Stimulated activated CD4-positive, alpha-beta T cell treated with anti-CD3 and anti-CD28 coated beads, Interleukin-15, amount 100 ng/mL, for 48 hours (primary cell): ENCODE data around the gene ZIC4.

ENCODE experiments used
- DNase-seq, 2 donors: peaks; one replicate each; pipeline ENCODE4 v3.0.0-alpha.2; 2020; ENCODE audit warnings: low read depth in 2 of 2

Gene ZIC4

DNA sequence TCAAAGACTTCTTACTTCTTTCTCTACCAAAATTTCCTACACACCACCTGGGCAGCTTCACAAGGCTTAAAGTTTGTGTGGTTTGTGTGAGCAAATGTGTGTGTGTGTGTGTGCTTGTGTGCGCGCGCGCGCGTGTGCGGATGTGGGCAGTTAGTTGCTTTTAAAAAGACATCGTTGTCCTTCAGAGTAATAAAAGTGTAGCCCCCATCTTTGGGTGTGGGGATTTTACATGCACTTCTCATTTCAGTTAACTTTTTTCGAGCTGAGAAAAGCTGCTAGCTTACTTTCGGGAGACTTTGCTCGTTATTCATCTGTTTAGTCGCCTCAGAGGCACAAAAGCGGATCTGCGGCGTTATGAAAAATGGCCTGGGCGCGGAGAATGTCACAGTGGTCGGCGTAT lies 36.0 kb downstream of the ZIC4 start:
- no peak for DNase-seq

DNA sequence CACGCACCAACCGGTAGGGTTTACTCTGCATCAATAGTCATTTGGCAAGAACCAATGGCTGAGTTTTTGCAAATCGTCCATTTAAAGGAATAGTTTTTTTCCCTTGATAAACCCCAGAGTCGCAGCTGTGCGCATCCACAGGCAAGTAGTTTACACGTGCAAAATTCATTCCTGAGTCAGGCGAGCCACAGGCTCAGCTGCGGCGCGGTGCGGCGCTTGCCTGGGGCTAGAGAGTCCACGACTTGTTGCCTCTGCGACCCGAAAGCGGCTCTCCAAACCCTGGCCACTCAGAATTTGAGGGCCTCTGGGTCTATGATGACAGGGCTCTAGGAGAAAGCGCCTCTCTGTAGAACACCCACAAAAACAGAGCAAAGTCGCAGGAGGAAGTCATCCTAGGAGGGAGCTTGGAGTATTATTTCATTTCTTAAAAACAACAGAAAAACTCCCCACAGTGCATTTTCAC lies 36.7 kb downstream of the ZIC4 start:
- no peak for DNase-seq

DNA sequence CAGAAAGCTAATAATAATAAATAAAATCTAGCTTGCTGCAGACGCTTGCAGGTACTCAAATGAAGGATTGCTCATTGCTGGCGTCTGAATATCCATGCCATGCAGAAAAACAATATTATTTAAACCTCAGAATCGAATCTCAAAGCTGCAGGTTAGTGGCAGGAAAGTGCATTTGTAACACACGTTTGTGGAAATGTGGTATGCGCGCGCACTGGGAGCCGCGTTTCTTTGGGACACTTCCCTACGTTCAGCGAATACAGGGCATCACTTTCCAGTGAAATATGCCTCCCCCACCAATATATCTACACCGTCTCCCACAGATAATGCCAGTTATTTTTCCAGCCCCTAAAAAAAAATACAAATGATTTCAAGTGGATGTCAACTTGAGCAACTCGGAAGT lies 37.1 kb downstream of the ZIC4 start:
- no peak for DNase-seq

DNA sequence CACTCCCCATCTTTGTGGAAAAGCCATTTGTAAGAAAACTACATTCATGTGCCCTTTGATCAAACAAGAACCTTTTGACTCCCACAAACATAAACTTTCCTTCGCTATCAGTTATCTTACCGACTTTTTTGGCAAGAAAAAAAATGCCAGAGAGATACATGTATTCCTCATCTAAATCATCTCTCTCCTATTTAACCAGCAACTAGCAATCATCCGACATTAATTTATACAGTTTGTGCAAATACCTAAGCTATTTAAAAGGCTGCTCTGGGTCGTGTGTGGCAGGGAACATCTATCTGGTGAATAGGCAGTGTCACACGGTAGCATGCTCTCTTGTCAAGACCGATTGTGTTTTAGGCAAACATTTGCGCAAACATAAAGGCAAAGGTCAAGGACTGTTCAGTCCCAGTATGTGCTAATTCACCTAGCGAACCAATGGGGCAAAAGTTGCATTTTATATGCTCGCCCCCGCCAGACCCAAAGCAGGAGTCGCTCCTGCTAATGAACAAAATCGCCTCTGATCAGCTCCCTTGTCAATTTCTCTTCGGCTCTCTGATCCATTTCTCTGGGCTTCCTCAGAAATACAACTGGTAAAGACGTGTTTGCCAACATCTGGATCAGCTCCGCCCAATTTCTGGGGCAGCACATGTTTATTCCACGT lies 37.7 kb downstream of the ZIC4 start:
- DNase-seq: no peak

DNA sequence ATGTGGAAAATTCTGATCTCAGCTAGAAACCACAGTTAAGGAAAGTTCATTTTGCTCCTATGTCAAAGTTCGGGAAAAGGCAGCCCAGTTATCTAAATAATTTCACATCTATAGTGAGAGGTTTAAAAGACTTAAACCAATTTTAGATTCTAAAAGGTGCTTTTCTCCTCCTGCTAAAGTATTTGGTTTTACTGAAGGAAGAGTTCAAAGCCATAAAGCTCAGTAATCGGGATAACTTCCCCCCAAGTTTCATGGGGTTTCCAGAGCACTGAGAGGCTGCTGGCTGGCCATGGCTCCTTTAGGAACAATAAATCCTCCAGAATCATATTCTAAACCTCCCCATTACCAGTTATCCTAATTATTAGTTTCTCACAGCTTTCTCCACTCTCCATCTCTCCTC lies 38.2 kb downstream of the ZIC4 start:
- DNase-seq: no peak

DNA sequence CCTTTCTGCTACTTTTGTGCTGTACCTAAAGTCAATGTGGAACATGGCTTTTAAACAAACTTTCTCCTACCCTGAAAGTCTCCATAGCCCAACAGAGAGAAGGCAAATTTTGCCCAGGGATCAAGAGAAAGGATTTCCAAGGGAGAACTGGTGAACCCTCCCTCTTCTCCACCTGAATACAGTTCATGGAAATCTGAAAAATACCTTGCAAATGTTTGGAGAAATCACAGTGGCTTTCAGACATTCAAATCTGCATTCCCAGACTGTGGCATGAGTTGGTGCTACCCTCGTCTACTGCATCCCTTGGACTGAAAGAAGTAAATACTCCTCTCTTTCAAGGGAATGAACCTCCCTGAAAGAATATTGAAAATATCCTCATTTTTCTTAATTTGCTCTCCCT lies 38.7 kb downstream of the ZIC4 start:
- no peak for DNase-seq

DNA sequence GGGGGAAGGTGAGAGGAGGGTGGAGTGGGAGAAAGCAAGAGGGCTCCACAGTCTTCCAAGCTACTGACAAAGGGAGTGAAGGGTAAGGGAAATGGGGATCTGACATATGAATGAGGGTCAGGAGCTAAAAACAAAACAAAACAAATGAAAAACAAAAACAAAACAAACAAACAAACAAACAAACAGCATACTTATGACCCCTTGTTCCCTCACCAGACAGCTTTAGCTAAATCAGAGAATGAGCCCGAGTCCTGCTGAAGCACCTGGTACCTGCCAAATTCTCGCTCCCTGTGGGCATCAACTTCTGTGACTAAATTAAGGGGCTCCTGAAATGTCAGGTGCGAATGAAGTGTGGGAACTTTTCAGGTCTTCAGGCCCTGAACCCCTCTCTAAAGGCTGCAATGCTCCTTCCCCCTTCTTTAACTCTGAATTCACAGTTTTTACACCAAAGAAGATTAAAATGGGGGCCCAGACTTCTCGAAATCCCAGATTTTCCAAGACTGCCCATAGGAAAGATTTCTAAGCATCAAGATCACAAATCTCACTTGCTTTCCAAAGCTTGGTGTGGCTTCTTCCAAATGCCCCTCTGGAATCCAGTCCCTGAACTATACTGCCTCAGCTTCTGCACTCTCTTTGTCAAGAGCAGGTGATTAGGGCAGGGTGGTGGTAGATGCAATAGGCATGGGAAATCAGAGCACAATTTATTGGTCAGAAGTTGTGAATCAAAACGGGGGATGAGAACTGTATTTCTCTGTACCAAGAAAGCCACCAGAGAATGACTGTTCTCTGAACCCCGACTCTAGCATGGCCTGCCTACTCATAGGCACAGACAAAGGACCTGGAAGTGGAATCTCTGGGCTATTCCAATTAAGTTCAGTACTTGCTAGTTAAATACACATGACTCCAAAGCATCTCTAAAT lies 40.9 kb downstream of the ZIC4 start:
- no peak for DNase-seq

DNA sequence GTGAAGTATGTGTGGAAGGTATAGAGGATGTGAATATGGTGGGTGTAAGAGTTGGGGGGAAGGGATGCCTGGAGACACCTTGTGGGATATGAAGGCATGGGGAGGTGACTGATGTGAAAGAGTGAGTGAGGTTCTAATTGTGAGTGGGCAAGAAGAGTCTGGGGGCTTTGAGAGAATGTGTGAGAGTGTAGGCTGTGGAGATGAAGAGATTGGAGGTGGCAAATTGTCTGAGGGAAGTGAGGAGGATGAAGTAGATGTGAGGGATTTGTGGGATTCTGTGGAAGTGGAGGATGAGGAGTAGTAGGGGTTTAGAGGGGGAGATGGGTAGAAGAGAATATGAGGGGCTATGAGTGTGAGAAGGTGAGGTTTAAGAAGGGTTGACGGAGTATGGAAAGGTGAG lies 41.6 kb downstream of the ZIC4 start:
- DNase-seq: no peak

DNA sequence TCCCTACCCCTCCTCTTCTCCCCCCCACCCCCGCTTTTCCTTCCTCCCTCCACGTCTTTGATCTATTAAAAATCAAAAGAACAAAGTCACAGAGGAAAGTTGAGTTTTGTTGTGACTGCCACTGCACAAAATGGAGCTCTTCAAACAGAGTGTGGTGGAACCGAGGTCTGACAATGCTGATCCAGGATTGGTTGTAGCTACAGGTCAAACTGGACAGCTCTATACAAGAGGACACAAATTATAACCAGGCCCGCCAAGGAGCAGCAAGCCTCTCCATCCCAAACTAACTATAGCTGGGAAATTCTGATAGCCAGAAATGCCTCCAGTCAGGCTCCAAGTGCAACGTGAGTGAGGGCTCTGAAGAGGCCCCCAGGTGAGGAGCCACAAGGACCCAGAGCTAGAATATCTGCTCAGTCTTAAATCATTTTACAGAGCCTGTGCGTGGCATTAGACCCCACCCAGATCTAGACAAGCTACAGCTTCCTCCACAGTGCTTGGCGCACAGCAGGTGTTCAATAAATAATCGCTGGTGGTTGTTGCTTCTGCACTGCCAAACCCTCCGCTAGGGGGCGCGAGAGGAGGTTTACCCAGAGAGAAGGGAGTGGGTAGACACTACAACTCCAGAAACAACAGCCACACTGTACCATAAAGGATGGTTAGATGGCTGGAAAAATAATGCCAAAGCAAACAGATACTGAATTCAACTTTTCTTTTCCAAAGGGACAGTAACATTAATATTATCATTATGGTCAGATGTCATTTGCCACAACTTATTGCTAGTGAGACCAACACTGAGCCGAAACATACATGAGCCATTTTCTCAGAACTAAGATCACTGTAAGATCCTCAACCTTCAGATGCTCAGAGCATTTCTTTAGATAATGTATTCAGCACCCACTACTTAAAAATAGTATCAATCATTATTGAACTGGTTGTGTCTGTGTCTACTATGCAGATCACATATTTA lies 44.6 kb downstream of the ZIC4 start:
- DNase-seq: peak; percentile 15 to 29

DNA sequence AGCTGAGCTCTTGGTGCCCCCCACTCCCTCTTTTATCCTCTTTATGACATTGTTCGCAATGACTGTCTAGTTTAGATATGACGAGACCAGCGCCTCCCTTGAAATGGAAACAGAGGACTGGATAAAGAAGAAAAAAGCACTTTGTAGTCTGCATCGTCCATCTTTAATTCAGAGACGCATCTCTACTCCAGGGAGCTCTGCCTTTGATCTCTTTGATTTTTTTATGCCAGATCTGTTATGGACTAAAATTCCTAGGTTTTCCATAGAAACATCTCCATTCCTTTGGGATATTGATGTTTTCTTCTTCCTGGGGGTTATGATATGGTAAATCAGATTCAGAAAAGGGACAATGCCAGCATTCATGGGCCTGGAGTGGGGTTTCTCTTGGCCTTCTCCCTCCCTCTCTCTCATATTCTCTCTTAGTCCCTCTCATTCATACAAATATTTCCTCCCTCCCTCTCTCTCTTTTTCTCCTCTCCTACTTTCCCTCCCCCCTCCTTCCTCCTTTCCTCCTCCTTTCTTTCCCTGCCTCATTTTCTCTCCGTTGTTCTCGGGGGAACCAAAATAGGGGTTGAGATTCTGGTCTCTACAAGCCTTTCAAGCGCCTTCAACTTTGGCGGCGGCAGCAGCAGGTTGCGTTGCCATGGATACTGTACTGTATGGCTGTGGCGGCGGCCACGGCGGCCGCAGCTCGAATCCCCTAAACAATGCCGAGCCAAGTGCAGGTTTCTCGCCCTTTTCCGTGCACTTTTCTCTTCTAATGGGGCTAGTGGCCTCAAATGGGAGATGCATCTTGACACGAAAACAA lies 45.5 kb downstream of the ZIC4 start:
- no peak for DNase-seq

DNA sequence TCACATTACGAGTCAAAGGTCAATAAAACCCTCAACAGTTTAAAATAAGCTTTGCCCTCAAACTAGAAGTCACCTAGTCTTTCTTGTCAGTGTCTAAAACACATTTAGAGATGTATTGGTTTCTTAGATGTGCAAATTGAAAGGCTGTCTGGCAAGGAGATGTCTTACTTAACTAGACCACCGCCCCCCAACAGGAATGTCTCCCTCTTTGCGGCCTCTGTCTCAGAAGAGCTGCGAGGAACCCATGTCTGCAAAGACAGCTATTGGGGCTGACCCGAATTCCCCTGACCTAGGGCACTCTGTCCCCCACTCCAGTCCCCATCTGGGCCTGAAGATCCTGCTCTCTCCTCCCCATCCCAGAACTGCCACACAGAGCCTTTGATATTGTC lies 46.3 kb downstream of the ZIC4 start:
- DNase-seq: no peak

DNA sequence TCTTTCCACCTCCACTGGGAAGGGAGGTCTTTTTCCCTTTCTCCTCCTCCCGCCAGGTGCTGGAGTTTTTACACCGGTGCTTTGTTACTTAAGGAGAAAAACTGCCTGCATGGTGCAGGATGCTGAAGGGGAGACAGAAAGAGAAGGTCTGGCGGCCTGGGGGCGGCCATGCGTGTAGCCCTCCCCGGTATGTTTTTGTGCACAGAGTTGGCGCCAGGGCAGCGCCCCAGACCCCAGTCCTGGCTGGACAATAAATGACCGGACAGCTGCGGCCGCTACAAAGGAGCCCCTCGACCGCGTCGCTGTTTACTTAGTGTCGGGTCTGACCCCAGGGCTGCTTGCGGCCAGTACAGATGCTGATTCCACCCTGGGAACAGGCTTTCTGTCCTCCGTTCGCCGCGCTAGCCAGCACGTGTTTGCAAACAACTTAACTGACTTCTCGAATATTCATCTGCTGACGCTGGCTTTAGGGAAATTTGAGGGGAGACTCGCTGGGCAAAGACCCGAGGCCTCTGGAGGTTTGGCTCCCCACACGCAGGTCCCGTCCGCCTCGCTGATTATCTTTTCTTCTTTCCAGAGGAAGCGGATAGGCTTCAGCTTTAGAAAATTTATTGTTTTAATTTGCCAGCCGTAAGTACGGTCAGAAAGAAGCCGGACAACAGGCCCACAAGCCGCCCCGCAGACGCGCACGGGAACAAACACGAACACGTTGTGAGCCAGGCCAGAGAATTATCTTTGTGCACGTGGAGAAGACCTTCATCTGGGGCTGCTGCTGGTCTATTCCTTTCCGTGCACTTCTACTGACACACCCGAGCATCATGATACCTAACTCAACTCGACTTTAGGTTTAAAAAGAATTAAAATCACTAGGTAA lies 46.9 kb downstream of the ZIC4 start:
- no peak for DNase-seq

DNA sequence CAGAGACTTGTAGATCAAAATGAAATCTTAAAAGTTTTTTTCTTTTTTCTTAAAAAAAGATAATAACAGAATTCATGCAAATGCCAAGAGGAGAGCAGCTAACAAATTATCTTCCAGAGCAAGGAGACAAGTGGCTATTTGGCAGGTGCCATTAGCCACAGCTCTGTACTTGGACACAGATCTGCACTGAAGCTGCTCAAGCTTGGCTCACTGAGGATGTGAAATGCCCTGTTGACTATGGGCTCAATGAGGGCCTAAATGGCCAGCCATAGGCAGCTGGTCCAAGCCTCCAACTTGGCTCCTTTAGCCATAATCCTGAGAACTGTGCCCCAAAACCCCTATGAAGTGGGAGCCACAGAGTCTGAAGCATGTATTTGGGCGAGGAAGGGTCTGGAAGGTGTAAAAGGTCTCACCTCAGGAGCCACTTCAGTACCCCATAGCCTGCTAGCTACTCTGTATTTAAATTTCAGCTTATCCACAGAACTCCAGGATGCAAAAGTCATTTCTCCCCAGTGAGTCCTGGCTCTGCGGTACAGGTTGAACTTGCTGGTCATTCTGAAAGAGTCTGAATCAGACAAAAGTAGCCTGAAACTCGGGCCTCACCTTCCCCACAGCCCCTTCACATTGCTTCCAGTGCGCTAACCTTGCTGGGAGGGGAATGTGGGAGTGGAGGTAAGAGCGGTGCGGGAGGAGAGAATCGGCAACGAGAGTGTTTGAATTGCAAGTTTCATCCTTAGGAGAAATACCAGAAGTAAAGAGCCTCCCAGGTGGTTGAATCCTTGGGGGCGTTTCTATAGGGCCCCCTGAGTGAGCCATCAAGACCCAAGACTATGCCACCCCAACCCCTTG lies 48.0 kb downstream of the ZIC4 start:
- DNase-seq: no peak

DNA sequence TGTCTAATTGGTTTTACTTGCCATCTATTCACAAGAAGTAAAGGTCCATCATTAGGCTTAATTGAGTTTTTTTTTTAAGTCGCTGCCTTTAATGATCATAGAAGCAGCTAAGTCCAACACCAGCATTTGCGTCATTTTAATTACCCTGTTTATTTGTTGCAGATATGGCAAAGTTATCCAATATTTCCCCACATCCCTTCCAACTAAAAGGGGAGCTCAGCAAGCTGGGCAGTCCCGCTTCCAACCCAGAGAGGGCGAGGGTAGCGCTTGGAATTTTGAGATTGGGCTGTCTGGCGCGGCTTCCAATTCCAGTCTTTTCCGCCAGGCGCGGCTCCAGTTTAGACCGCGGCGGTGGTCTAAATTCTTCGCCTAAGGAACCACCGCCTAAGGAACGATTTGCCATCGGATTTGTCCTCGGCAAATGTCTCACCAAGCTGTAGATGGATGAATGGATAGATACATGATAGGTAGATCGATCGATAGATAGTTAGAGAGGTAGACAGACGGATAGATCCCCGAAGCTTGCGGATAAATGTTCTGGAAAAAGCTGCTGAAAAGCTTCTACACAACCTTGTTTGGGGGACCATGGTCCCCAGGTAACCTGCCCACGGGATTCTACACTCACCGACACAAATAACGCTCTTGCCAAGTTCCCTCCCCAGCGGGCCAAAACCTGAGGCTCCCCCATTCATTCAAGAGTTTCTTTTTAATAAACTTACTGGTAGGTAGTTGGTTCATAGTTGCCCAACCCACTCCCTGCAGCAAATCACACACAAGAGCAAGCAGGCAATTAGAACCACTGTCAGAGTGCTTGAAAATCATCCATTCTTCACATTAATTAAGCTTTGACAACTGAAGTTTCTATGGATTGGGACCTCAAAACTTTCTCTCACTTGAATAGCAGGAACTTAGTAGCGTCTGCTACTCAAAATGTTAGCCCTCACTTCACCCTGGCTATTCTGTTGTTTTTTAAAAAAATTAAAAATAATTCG lies 49.1 kb downstream of the ZIC4 start:
- no peak for DNase-seq

DNA sequence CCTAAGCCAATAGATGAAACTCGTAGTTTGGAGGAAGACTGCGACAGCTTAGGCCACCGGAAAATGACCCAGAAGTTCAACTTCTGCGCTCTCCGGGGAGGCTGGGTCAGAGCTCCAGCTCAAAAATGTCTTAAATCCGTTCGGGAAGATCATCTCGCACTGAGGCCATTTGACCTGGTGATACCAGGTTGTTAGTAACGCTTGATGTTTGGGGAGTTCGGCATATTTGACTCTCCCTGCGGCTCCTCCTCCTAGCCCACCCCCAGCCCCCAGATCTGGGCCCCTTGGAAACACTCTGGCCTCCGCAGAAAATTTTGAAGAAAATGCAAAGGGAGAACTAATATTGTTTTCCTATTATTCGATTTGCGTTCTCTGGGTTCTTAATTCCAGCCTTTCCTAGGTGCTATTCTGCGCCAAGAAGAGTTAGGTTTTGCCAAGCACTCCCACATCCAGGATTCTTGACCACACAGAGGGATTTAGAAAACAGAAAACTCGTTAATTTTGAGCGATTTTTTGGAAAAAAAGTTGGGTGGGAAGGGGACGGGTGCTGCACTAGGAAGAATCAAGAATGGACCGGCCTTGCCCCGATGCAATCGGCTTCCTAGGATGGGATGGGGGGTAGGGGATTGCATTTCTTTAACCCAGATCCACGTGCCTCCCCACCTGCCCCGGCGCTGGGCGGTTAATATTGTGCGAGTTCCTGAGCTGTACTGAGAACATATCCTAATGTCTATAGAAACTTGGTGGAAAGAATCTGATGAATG lies 50.0 kb downstream of the ZIC4 start:
- no peak for DNase-seq

DNA sequence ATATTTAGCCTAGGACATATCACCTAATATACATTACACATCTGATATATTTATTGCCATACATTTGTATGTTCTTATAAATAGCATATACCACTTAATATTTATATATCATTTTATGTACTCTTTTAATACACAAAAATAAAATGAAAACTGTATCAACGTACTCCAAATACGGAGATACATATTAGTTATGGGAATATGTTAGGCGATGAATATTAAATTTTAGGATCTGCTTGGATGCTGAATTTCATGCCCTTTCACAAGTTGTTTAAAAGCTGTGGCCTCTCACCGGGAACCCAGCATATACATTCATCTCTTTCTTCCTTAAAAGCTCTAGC lies 50.6 kb downstream of the ZIC4 start:
- DNase-seq: no peak

DNA sequence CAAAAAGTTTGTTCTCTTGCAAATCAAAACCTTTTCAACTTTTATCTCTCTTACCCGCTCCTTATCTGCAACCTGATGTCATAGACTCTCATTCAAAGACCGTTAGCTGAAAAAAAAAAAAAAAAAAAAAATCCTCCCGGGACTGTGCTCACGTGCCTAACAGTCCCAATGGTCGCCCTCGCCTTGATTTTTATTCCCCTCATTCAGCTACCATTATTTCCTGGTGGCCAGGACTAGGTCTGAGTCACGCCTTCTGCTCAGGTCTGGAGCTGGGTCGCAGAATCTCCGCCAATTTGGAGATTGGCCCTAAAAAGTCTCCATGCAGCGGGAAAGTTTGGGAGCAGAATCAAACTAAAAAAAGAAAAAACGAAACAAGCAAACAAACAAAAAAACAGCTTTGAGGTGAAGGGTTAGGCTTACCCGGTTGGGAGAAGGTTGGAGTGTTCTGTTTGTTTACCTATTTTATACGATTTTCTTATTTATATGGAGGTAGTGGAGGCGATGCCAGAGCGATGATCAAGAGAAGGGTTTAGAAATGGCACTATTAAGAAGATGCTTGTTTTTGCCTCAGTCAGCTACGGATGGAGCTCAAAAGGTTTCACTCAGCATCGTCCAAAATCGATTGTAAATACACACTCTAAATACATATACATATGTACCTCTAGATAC lies 51.1 kb downstream of the ZIC4 start:
- DNase-seq: no peak
